Measurements from ENCODE around the gene RASD2.

Gene RASD2

GRCh38 chr22:35568751-35569739 is 28.4 kb downstream of the RASD2 start:
- Histone ChIP-seq H3K9me3 (ENCODE audit: control insufficient read depth, insufficient read depth, low read length) (no peaks in the 10 kb centered on the region), H3K9ac (ENCODE audit: low read depth, low read length) (no peak overlapping the region), H3K36me3 (ENCODE audit: insufficient read depth, low read length) (no peaks in the 10 kb centered on the region), H3K4me1 (ENCODE audit: insufficient read depth, low read length) (peaks cover 20% of the 10 kb centered on the region)

GRCh38 chr22:35569916-35570315 is 29.3 kb downstream of the RASD2 start:
- Histone ChIP-seq H3K9me3 (ENCODE audit: control insufficient read depth, insufficient read depth, low read length) (no peaks in the 10 kb centered on the region), H3K36me3 (ENCODE audit: insufficient read depth, low read length) (no peaks in the 10 kb centered on the region), H3K9ac (ENCODE audit: low read depth, low read length) (no peak overlapping the region), H3K4me1 (ENCODE audit: insufficient read depth, low read length) (peaks cover 19% of the 10 kb centered on the region)

- peaks cover 11% of the 10 kb centered on the region for H3K4me1 ChIP-seq (ENCODE audit: insufficient read depth, low read length)
- no peaks in the 10 kb centered on the region for H3K9me3 ChIP-seq (ENCODE audit: control insufficient read depth, insufficient read depth, low read length)
- H3K9ac ChIP-seq (ENCODE audit: low read depth, low read length) = no peak overlapping the region
- H3K36me3 ChIP-seq (ENCODE audit: insufficient read depth, low read length) = no peaks in the 10 kb centered on the region
Measured at GRCh38 chr22:35570686-35571194, 30.1 kb downstream of the RASD2 start.

- H3K9ac ChIP-seq (ENCODE audit: low read depth, low read length) = no peak overlapping the region
- H3K36me3 ChIP-seq (ENCODE audit: insufficient read depth, low read length) = no peaks in the 10 kb centered on the region
- no peaks in the 10 kb centered on the region for H3K9me3 ChIP-seq (ENCODE audit: control insufficient read depth, insufficient read depth, low read length)
- peaks cover 8% of the 10 kb centered on the region; the same call in 1 of the 2 replicates for H3K4me1 ChIP-seq (ENCODE audit: insufficient read depth, low read length)
Measured at GRCh38 chr22:35572556-35572955, 31.9 kb downstream of the RASD2 start.

- no peak overlapping the region for H3K9ac ChIP-seq (ENCODE audit: low read depth, low read length)
- no peaks in the 10 kb centered on the region for H3K9me3 ChIP-seq (ENCODE audit: control insufficient read depth, insufficient read depth, low read length)
- no peaks in the 10 kb centered on the region for H3K36me3 ChIP-seq (ENCODE audit: insufficient read depth, low read length)
- no peaks in the 10 kb centered on the region for H3K4me1 ChIP-seq (ENCODE audit: insufficient read depth, low read length)
Measured at GRCh38 chr22:35575116-35575748, 34.6 kb downstream of the RASD2 start.

- H3K4me1 ChIP-seq (ENCODE audit: insufficient read depth, low read length) = no peaks in the 10 kb centered on the region
- H3K9ac ChIP-seq (ENCODE audit: low read depth, low read length) = no peak overlapping the region
- no peaks in the 10 kb centered on the region for H3K9me3 ChIP-seq (ENCODE audit: control insufficient read depth, insufficient read depth, low read length)
- H3K36me3 ChIP-seq (ENCODE audit: insufficient read depth, low read length) = no peaks in the 10 kb centered on the region
Measured at GRCh38 chr22:35576671-35577070, 36.0 kb downstream of the RASD2 start.

GRCh38 chr22:35577799-35578659 is 37.4 kb downstream of the RASD2 start:
- Histone ChIP-seq H3K4me1 (ENCODE audit: insufficient read depth, low read length) (no peaks in the 10 kb centered on the region), H3K9ac (ENCODE audit: low read depth, low read length) (no peak overlapping the region), H3K9me3 (ENCODE audit: control insufficient read depth, insufficient read depth, low read length) (no peaks in the 10 kb centered on the region), H3K36me3 (ENCODE audit: insufficient read depth, low read length) (no peaks in the 10 kb centered on the region)

- Histone ChIP-seq H3K4me1 (ENCODE audit: insufficient read depth, low read length) (no peaks in the 10 kb centered on the region), H3K9me3 (ENCODE audit: control insufficient read depth, insufficient read depth, low read length) (no peaks in the 10 kb centered on the region), H3K9ac (ENCODE audit: low read depth, low read length) (no peak overlapping the region), H3K36me3 (ENCODE audit: insufficient read depth, low read length) (no peaks in the 10 kb centered on the region)
Measured at GRCh38 chr22:35578836-35579575, 38.4 kb downstream of the RASD2 start.

- Histone ChIP-seq H3K4me1 (ENCODE audit: insufficient read depth, low read length) (no peaks in the 10 kb centered on the region), H3K9me3 (ENCODE audit: control insufficient read depth, insufficient read depth, low read length) (no peaks in the 10 kb centered on the region), H3K36me3 (ENCODE audit: insufficient read depth, low read length) (no peaks in the 10 kb centered on the region), H3K9ac (ENCODE audit: low read depth, low read length) (no peak overlapping the region)
Measured at GRCh38 chr22:35580351-35581022, 39.9 kb downstream of the RASD2 start.

- Histone ChIP-seq H3K36me3 (ENCODE audit: insufficient read depth, low read length) (no peaks in the 10 kb centered on the region), H3K4me1 (ENCODE audit: insufficient read depth, low read length) (no peaks in the 10 kb centered on the region), H3K9ac (ENCODE audit: low read depth, low read length) (no peak overlapping the region), H3K9me3 (ENCODE audit: control insufficient read depth, insufficient read depth, low read length) (no peaks in the 10 kb centered on the region)
Measured at GRCh38 chr22:35581023-35581413, 40.4 kb downstream of the RASD2 start.

GRCh38 chr22:35582218-35582860 is 41.7 kb downstream of the RASD2 start:
- H3K4me1 ChIP-seq (ENCODE audit: insufficient read depth, low read length) = no peaks in the 10 kb centered on the region
- H3K9me3 ChIP-seq (ENCODE audit: control insufficient read depth, insufficient read depth, low read length) = no peaks in the 10 kb centered on the region
- H3K9ac ChIP-seq (ENCODE audit: low read depth, low read length) = no peak overlapping the region
- H3K36me3 ChIP-seq (ENCODE audit: insufficient read depth, low read length) = no peaks in the 10 kb centered on the region

- Histone ChIP-seq H3K36me3 (ENCODE audit: insufficient read depth, low read length) (no peaks in the 10 kb centered on the region), H3K9ac (ENCODE audit: low read depth, low read length) (no peak overlapping the region), H3K9me3 (ENCODE audit: control insufficient read depth, insufficient read depth, low read length) (no peaks in the 10 kb centered on the region), H3K4me1 (ENCODE audit: insufficient read depth, low read length) (no peaks in the 10 kb centered on the region)
Measured at GRCh38 chr22:35582861-35583670, 42.4 kb downstream of the RASD2 start.

All from ES-I3 (cell line).